Naive thymus-derived CD8-positive, alpha-beta T cell (primary cell): ENCODE results near the gene FRMD3. TPM values are rescaled to one million over a fixed set of nuclear protein-coding genes. Genes with fewer than 3 reads are reported as not detected.

Experiments
- ATAC-seq, 2 donors: fragments of 150-1000 bp; cut with Tn5 transposase in 1 of 2; sonication (Bioruptor Pico), chemical (Tn5 transposase) in 1 of 2; 1 replicate in 1 of 2; 2 replicates in 1 of 2; pipeline ENCODE4 v1.10.0; 2021; ENCODE audit warnings: mild to moderate bottlenecking in 2 of 2, moderate library complexity in 2 of 2
- POLR2A ChIA-PET: fragments of 350-600 bp; sonication (Branson Sonifier 250); formaldehyde crosslinking; loops from one replicate; lab custom pipeline; 2021; ENCODE audit warnings: antibody characterized with exemption; lab: Charles Lee
- DNase-seq, 10 donors: peaks; one replicate each; pipeline versions ENCODE4 v3.0.0 to v3.0.0-alpha.2; 2020 to 2022
- H3K27ac Mint-ChIP-seq, 10 donors: one replicate each; pipeline ENCODE4 v1.8.0; 2020 to 2022; ENCODE audit warnings: mild to moderate bottlenecking in 10 of 10, mixed read lengths in 10 of 10, moderate library complexity in 4 of 10, inconsistent platforms in 1 of 10
- H3K27me3 Mint-ChIP-seq, 5 donors: one replicate each; pipeline ENCODE4 v1.8.0; 2021 to 2022; ENCODE audit warnings: mixed read lengths in 5 of 5
- H3K36me3 Mint-ChIP-seq, 3 donors: one replicate each; pipeline ENCODE4 v1.8.0; 2020 to 2022; ENCODE audit warnings: mixed read lengths in 3 of 3, mild to moderate bottlenecking in 2 of 3, inconsistent platforms in 1 of 3
- H3K4me1 Mint-ChIP-seq, 4 donors: one replicate each; pipeline ENCODE4 v1.8.0; 2021 to 2022; ENCODE audit warnings: mixed read lengths in 4 of 4
- H3K4me3 Mint-ChIP-seq, 10 donors: one replicate each; pipeline ENCODE4 v1.8.0; 2020 to 2022; ENCODE audit warnings: mild to moderate bottlenecking in 10 of 10, mixed read lengths in 10 of 10, moderate library complexity in 6 of 10, inconsistent platforms in 1 of 10
- H3K9me3 Mint-ChIP-seq, 9 donors: one replicate each; pipeline ENCODE4 v1.8.0; 2020 to 2022; ENCODE audit warnings: mixed read lengths in 9 of 9, mild to moderate bottlenecking in 3 of 9, inconsistent platforms in 1 of 9, moderate library complexity in 1 of 9
- polyA plus RNA-seq, 3 donors: library from polyadenylated mRNA; unstranded; fragments of 300-500 nt; fragmentation: Illumina TruSeq; gene quantifications; one replicate each; pipeline ENCODE4 v1.2.3, GENCODE V29; 2021
- total RNA-seq, 8 experiments: library from RNA in 2 of 8; stranded (reverse) in 2 of 8; gene quantifications; one replicate each; pipeline ENCODE4 v1.2.3 and lab custom pipeline; 2021 to 2026

FRMD3 gene
- total and polyA plus RNA-seq, 5 experiments from 2014 or later = 0.08 to 0.74 (median 0.52) TPM; not detected in 2

- Mint-ChIP-seq H3K9me3 (peaks cover 0 to 2% (median 0%) of the 10 kb centered on the region in 9 donors), H3K27me3 (peaks cover 0 to 3% (median 0%) of the 10 kb centered on the region in 5 donors)
- ATAC-seq = no peak
These were observed 48.2 kb downstream of the FRMD3 start for GRCh38 chr9:83489961-83490360.

GRCh38 chr9:83484990-83485389, 53.2 kb downstream of the FRMD3 start:
- ATAC-seq = no peak
- Mint-ChIP-seq H3K27ac (no peak overlapping the region), H3K4me3 (no peak overlapping the region), H3K27me3 (no peaks in the 10 kb centered on the region), H3K9me3 (peaks cover 0 to 16% (median 2%) of the 10 kb centered on the region in 9 donors), H3K36me3 (peaks cover 0 to 14% (median 12%) of the 10 kb centered on the region in 3 donors), H3K4me1 (no peaks in the 10 kb centered on the region)
- DNase-seq = no peak
- POLR2A ChIA-PET = no interaction called here

More at GRCh38 chr9:83489961-83490360, 48.2 kb downstream of the FRMD3 start:
- Mint-ChIP-seq H3K36me3 (peaks cover 0 to 3% (median 2%) of the 10 kb centered on the region in 3 donors), H3K4me3 (no peak overlapping the region), H3K4me1 (no peaks in the 10 kb centered on the region), H3K27ac (no peak overlapping the region)
- DNase-seq = no peak
- POLR2A ChIA-PET = no interaction called here

GRCh38 chr9:83483223-83483622, 55.0 kb downstream of the FRMD3 start:
- H3K36me3 Mint-ChIP-seq = peaks cover 0 to 21% (median 16%) of the 10 kb centered on the region in 3 donors
- POLR2A ChIA-PET = no interaction called here
- no peak overlapping the region for H3K27ac Mint-ChIP-seq
- H3K4me1 Mint-ChIP-seq = no peaks in the 10 kb centered on the region
- no peak overlapping the region for H3K4me3 Mint-ChIP-seq
- ATAC-seq (no peak), DNase-seq (no peak)
- H3K9me3 Mint-ChIP-seq = peaks cover 0 to 29% (median 9%) of the 10 kb centered on the region in 9 donors
- H3K27me3 Mint-ChIP-seq = peaks cover 0 to 2% (median 0%) of the 10 kb centered on the region in 5 donors

- Mint-ChIP-seq H3K4me3 (no peak overlapping the region), H3K9me3 (peaks cover 0 to 33% (median 11%) of the 10 kb centered on the region in 9 donors), H3K27ac (no peak overlapping the region), H3K36me3 (peaks cover 0 to 32% (median 21%) of the 10 kb centered on the region in 3 donors), H3K4me1 (no peaks in the 10 kb centered on the region), H3K27me3 (peaks cover 0 to 4% (median 0%) of the 10 kb centered on the region in 5 donors)
- DNase-seq (no peak), ATAC-seq (no peak)
- POLR2A ChIA-PET = interaction anchor here (0.7 kb wide), 1 partner anchor 13 kb away, joined by 3 read pairs; no protein-coding TSS in a partner anchor
These were observed 58.4 kb downstream of the FRMD3 start for GRCh38 chr9:83479765-83480164.

- Mint-ChIP-seq H3K36me3 (peaks cover 2 to 26% (median 17%) of the 10 kb centered on the region in 3 donors), H3K9me3 (peaks cover 0 to 33% (median 11%) of the 10 kb centered on the region in 9 donors), H3K4me3 (no peak overlapping the region), H3K27ac (no peak overlapping the region), H3K4me1 (peaks cover 0 to 17% (median 10%) of the 10 kb centered on the region in 4 donors), H3K27me3 (peaks cover 0 to 8% (median 0%) of the 10 kb centered on the region in 5 donors)
- no peak for ATAC-seq
- POLR2A ChIA-PET = no interaction called here
- no peak for DNase-seq
These were observed 60.6 kb downstream of the FRMD3 start for GRCh38 chr9:83477571-83477970.

- Mint-ChIP-seq H3K4me1 (peaks cover 0 to 17% (median 10%) of the 10 kb centered on the region in 4 donors), H3K9me3 (peaks cover 0 to 33% (median 11%) of the 10 kb centered on the region in 9 donors), H3K36me3 (peaks cover 2 to 26% (median 17%) of the 10 kb centered on the region in 3 donors), H3K4me3 (no peak overlapping the region), H3K27me3 (peaks cover 0 to 8% (median 0%) of the 10 kb centered on the region in 5 donors), H3K27ac (no peak overlapping the region)
- no peak for DNase-seq
- POLR2A ChIA-PET = no interaction called here
- ATAC-seq = no peak
These were observed 61.1 kb downstream of the FRMD3 start for GRCh38 chr9:83477120-83477519.

GRCh38 chr9:83476513-83476912, 61.7 kb downstream of the FRMD3 start:
- DNase-seq = no peak
- Mint-ChIP-seq H3K9me3 (peaks cover 0 to 31% (median 11%) of the 10 kb centered on the region in 9 donors), H3K4me3 (no peak overlapping the region), H3K4me1 (peaks cover 0 to 20% (median 10%) of the 10 kb centered on the region in 4 donors), H3K27me3 (peaks cover 0 to 8% (median 0%) of the 10 kb centered on the region in 5 donors), H3K27ac (no peak overlapping the region), H3K36me3 (peaks cover 2 to 26% (median 17%) of the 10 kb centered on the region in 3 donors)
- POLR2A ChIA-PET = no interaction called here
- no peak for ATAC-seq

GRCh38 chr9:83475741-83476140, 62.5 kb downstream of the FRMD3 start:
- peaks cover 0 to 8% (median 0%) of the 10 kb centered on the region in 5 donors for H3K27me3 Mint-ChIP-seq
- H3K4me1 Mint-ChIP-seq = peaks cover 0 to 25% (median 10%) of the 10 kb centered on the region in 4 donors
- H3K27ac Mint-ChIP-seq = no peak overlapping the region
- no peak for DNase-seq
- no peak overlapping the region for H3K4me3 Mint-ChIP-seq
- H3K9me3 Mint-ChIP-seq = peaks cover 0 to 24% (median 10%) of the 10 kb centered on the region in 9 donors
- H3K36me3 Mint-ChIP-seq = peaks cover 2 to 26% (median 16%) of the 10 kb centered on the region in 3 donors
- POLR2A ChIA-PET = no interaction called here
- ATAC-seq = no peak

- DNase-seq (no peak), ATAC-seq (no peak)
- Mint-ChIP-seq H3K36me3 (peaks cover 2 to 17% (median 13%) of the 10 kb centered on the region in 3 donors), H3K4me1 (peaks cover 0 to 25% (median 10%) of the 10 kb centered on the region in 4 donors), H3K27me3 (peaks cover 0 to 8% (median 0%) of the 10 kb centered on the region in 5 donors), H3K9me3 (peaks cover 0 to 14% (median 7%) of the 10 kb centered on the region in 9 donors), H3K4me3 (no peak overlapping the region), H3K27ac (peak overlapping the region in 1 of 10 donors; percentile 62)
- POLR2A ChIA-PET = no interaction called here
These were observed 63.6 kb downstream of the FRMD3 start for GRCh38 chr9:83474631-83475030.

GRCh38 chr9:83473488-83473971, 64.7 kb downstream of the FRMD3 start:
- Mint-ChIP-seq H3K4me1 (peaks cover 0 to 25% (median 10%) of the 10 kb centered on the region in 4 donors), H3K4me3 (peak overlapping the region in 7 of 10 donors; percentile 1 to 72 (median 15)), H3K27me3 (peaks cover 0 to 8% (median 0%) of the 10 kb centered on the region in 5 donors), H3K9me3 (peaks cover 0 to 9% (median under 1%) of the 10 kb centered on the region in 9 donors), H3K36me3 (peaks cover 2 to 15% (median 9%) of the 10 kb centered on the region in 3 donors), H3K27ac (peak overlapping the region in 6 of 10 donors; percentile 1 to 63 (median 34))
- ATAC-seq = no peak
- POLR2A ChIA-PET = no interaction called here
- no peak for DNase-seq

GRCh38 chr9:83472764-83473163, 65.4 kb downstream of the FRMD3 start:
- Mint-ChIP-seq H3K4me3 (peak overlapping the region in 1 of 10 donors; percentile 72), H3K27ac (peak overlapping the region in 2 of 10 donors; percentile 62 to 63), H3K4me1 (peaks cover 0 to 25% (median 10%) of the 10 kb centered on the region in 4 donors), H3K27me3 (peaks cover 0 to 5% (median 0%) of the 10 kb centered on the region in 5 donors), H3K9me3 (peaks cover 0 to 9% (median 0%) of the 10 kb centered on the region in 9 donors), H3K36me3 (peaks cover 2 to 11% (median 5%) of the 10 kb centered on the region in 3 donors)
- POLR2A ChIA-PET = no interaction called here
- no peak for ATAC-seq
- no peak for DNase-seq

- ATAC-seq (no peak), DNase-seq (no peak)
- POLR2A ChIA-PET = no interaction called here
- peaks cover 0 to 9% (median 0%) of the 10 kb centered on the region in 9 donors for H3K9me3 Mint-ChIP-seq
- H3K27ac Mint-ChIP-seq = no peak overlapping the region
- H3K36me3 Mint-ChIP-seq = peaks cover 2 to 6% (median 4%) of the 10 kb centered on the region in 3 donors
- peaks cover 0 to 25% (median 10%) of the 10 kb centered on the region in 4 donors for H3K4me1 Mint-ChIP-seq
- H3K27me3 Mint-ChIP-seq = peaks cover 0 to 4% (median 0%) of the 10 kb centered on the region in 5 donors
- peak overlapping the region in 1 of 10 donors; percentile 16 for H3K4me3 Mint-ChIP-seq
These were observed 66.0 kb downstream of the FRMD3 start for GRCh38 chr9:83472221-83472665.

- Mint-ChIP-seq H3K4me3 (no peak overlapping the region), H3K9me3 (peaks cover 0 to 4% (median 0%) of the 10 kb centered on the region in 9 donors), H3K36me3 (peaks cover 2 to 5% (median 4%) of the 10 kb centered on the region in 3 donors), H3K4me1 (peaks cover 0 to 25% (median 10%) of the 10 kb centered on the region in 4 donors), H3K27me3 (peaks cover 0 to 4% (median 0%) of the 10 kb centered on the region in 5 donors), H3K27ac (peak overlapping the region in 1 of 10 donors; percentile 54)
- no peak for ATAC-seq
- DNase-seq = no peak
- POLR2A ChIA-PET = no interaction called here
These were observed 67.0 kb downstream of the FRMD3 start for GRCh38 chr9:83471241-83471640.
